Measurements from ENCODE around the gene RNF144B. TPM values are rescaled to one million over a fixed set of nuclear protein-coding genes. Genes with fewer than 3 reads are reported as not detected.

The RNF144B gene
- total RNA-seq, 1 donor from 2014 or later: 113 TPM

- DNase-seq (ENCODE audit: low read depth, low spot score): no peak
Measured at GRCh38 chr6:18509871-18510643, 122.9 kb downstream of the RNF144B start.

GRCh38 chr6:18510644-18511033 lies 123.5 kb downstream of the RNF144B start:
- no peak for DNase-seq (ENCODE audit: low read depth, low spot score)

- DNase-seq (ENCODE audit: low read depth, low spot score): no peak
Measured at GRCh38 chr6:18511211-18511610, 124.1 kb downstream of the RNF144B start.

GRCh38 chr6:18513253-18513798 lies 126.2 kb downstream of the RNF144B start:
- no peak for DNase-seq (ENCODE audit: low read depth, low spot score)

- DNase-seq (ENCODE audit: low read depth, low spot score): no peak
Measured at GRCh38 chr6:18514180-18514579, 127.0 kb downstream of the RNF144B start.

GRCh38 chr6:18515767-18516166 lies 128.6 kb downstream of the RNF144B start:
- no peak for DNase-seq (ENCODE audit: low read depth, low spot score)

Other genes starting within 250 kb of the RNF144B start
- gene TPMT, start 232.3 kb upstream of the RNF144B start, total RNA-seq: 20.8 and 21.0 TPM in 2 replicates
- 8.3 and 15.1 TPM in 2 replicates for gene KDM1B, start 231.9 kb upstream of the RNF144B start, total RNA-seq
- gene DEK, start 122.8 kb upstream of the RNF144B start, total RNA-seq: 107 and 149 TPM in 2 replicates

All from pulmonary artery endothelial cell (primary cell).